Immature natural killer cell (primary cell): ENCODE data around the gene AKAP13. TPM values are rescaled to one million over a fixed set of nuclear protein-coding genes. Genes with fewer than 3 reads are reported as not detected.
"Not testable (repeated sequence)": the region's sequence is repeated elsewhere in the genome, so short reads cannot be mapped to it uniquely, and the experiment has no call there.

Experiments used
- DNase-seq, 3 donors: peaks; one replicate each; pipeline ENCODE4 v3.0.0; 2022; ENCODE audit warnings: mixed read lengths in 1 of 3
- H3K27ac Mint-ChIP-seq, 6 donors: one replicate each; pipeline ENCODE4 v1.8.0; 2020; ENCODE audit warnings: mixed read lengths in 6 of 6, mild to moderate bottlenecking in 5 of 6, inconsistent platforms in 4 of 6, moderate library complexity in 3 of 6
- H3K27me3 Mint-ChIP-seq, 3 donors: one replicate each; pipeline ENCODE4 v1.8.0; 2020 to 2021; ENCODE audit warnings: low read depth in 3 of 3, mild to moderate bottlenecking in 3 of 3, mixed read lengths in 3 of 3, moderate library complexity in 3 of 3, inconsistent platforms in 1 of 3
- H3K36me3 Mint-ChIP-seq, 3 donors: one replicate each; pipeline ENCODE4 v1.8.0; 2020; ENCODE audit warnings: mixed read lengths in 3 of 3, inconsistent platforms in 2 of 3, mild to moderate bottlenecking in 2 of 3
- H3K4me1 Mint-ChIP-seq, 2 donors: one replicate each; pipeline ENCODE4 v1.8.0; 2020; ENCODE audit warnings: inconsistent platforms in 2 of 2, mild to moderate bottlenecking in 2 of 2, mixed read lengths in 2 of 2, moderate library complexity in 1 of 2
- H3K4me3 Mint-ChIP-seq, 5 donors: one replicate each; pipeline ENCODE4 v1.8.0; 2020; ENCODE audit warnings: mild to moderate bottlenecking in 5 of 5, mixed read lengths in 5 of 5, inconsistent platforms in 3 of 5, moderate library complexity in 3 of 5
- H3K9me3 Mint-ChIP-seq, 6 donors: one replicate each; pipeline ENCODE4 v1.8.0; 2020; ENCODE audit warnings: mild to moderate bottlenecking in 6 of 6, mixed read lengths in 6 of 6, inconsistent platforms in 4 of 6, moderate library complexity in 3 of 6
- polyA plus RNA-seq, 3 donors: library from polyadenylated mRNA; unstranded; fragments of 300-500 nt; fragmentation: Illumina TruSeq; gene quantifications; one replicate each; pipeline ENCODE4 v1.2.3, GENCODE V29; 2021

AKAP13 gene
- 100 to 1,000 TPM; 104 to 327 (median 112) TPM for polyA plus RNA-seq

GRCh38 chr15:85380217-85380811 lies at the start of gene AKAP13:
TSS of gene AKAP13 (plus strand) at chr15:85380603. CDS start at chr15:85485721, 105,118 bp downstream.
- Mint-ChIP-seq H3K27ac (peak within 1 kb of the TSS; percentile 90 to 97 (median 94)), H3K9me3 (no peaks in the 10 kb centered on the region)

GRCh38 chr15:85330901-85331588 lies 49.4 kb upstream of the AKAP13 start:
- H3K27me3 Mint-ChIP-seq, result peaks cover 0 to 4% (median 2%) of the 10 kb centered on the region in 3 donors
- H3K4me1 Mint-ChIP-seq, result peaks cover 26% of the 10 kb centered on the region in 2 donors
- H3K36me3 Mint-ChIP-seq, result no peaks in the 10 kb centered on the region
- no peaks in the 10 kb centered on the region for H3K9me3 Mint-ChIP-seq
- peak; percentile 47 to 57 (median 55) for DNase-seq
- H3K4me3 Mint-ChIP-seq, result peak overlapping the region; percentile 85 to 96 (median 89)
- peak overlapping the region; percentile 75 to 93 (median 88) for H3K27ac Mint-ChIP-seq

More at GRCh38 chr15:85380217-85380811, at the start of gene AKAP13:
- Mint-ChIP-seq H3K4me1 (peaks cover 44 to 47% of the 10 kb centered on the region in 2 donors), H3K27me3 (peaks cover 3 to 11% (median 10%) of the 10 kb centered on the region in 3 donors), H3K36me3 (peaks cover 0 to 3% (median 0%) of the 10 kb centered on the region in 3 donors), H3K4me3 (peak within 1 kb of the TSS; percentile 83 to 98 (median 85))
- DNase-seq, result peak; percentile 93 to 95 (median 95)

GRCh38 chr15:85331655-85332285 lies 48.6 kb upstream of the AKAP13 start:
- Mint-ChIP-seq H3K27me3 (peaks cover 0 to 4% (median 2%) of the 10 kb centered on the region in 3 donors), H3K27ac (peak overlapping the region; percentile 75 to 93 (median 88)), H3K36me3 (no peaks in the 10 kb centered on the region), H3K9me3 (no peaks in the 10 kb centered on the region), H3K4me3 (peak overlapping the region in 4 of 5 donors; percentile 85 to 96 (median 90)), H3K4me1 (peaks cover 26% of the 10 kb centered on the region in 2 donors)
- DNase-seq, result no peak

- Mint-ChIP-seq H3K9me3 (no peaks in the 10 kb centered on the region), H3K27ac (no peak overlapping the region), H3K27me3 (peaks cover 0 to 6% (median 4%) of the 10 kb centered on the region in 3 donors), H3K36me3 (no peaks in the 10 kb centered on the region), H3K4me3 (no peak overlapping the region), H3K4me1 (peaks cover 26% of the 10 kb centered on the region in 2 donors)
- DNase-seq, result no peak
These were observed 47.1 kb upstream of the AKAP13 start for GRCh38 chr15:85333132-85333831.

- H3K27me3 Mint-ChIP-seq, result peaks cover 0 to 4% (median 3%) of the 10 kb centered on the region in 3 donors
- no peak overlapping the region for H3K4me3 Mint-ChIP-seq
- H3K4me1 Mint-ChIP-seq, result peaks cover 25 to 26% of the 10 kb centered on the region in 2 donors
- no peaks in the 10 kb centered on the region for H3K9me3 Mint-ChIP-seq
- no peak overlapping the region for H3K27ac Mint-ChIP-seq
- DNase-seq, result no peak
- H3K36me3 Mint-ChIP-seq, result no peaks in the 10 kb centered on the region
These were observed 46.2 kb upstream of the AKAP13 start for GRCh38 chr15:85334241-85334640.

- no peak overlapping the region for H3K27ac Mint-ChIP-seq
- H3K4me3 Mint-ChIP-seq, result no peak overlapping the region
- H3K9me3 Mint-ChIP-seq, result no peaks in the 10 kb centered on the region
- DNase-seq, result no peak
- H3K4me1 Mint-ChIP-seq, result peaks cover 14% of the 10 kb centered on the region in 2 donors
- no peaks in the 10 kb centered on the region for H3K36me3 Mint-ChIP-seq
- H3K27me3 Mint-ChIP-seq, result peaks cover under 1 to 4% (median 3%) of the 10 kb centered on the region in 3 donors
These were observed 45.0 kb upstream of the AKAP13 start for GRCh38 chr15:85335193-85335942.

GRCh38 chr15:85336880-85337279 lies 43.5 kb upstream of the AKAP13 start:
- H3K27me3 Mint-ChIP-seq, result peaks cover 2 to 3% (median 2%) of the 10 kb centered on the region in 3 donors
- no peaks in the 10 kb centered on the region for H3K4me1 Mint-ChIP-seq
- DNase-seq, result no peak
- no peaks in the 10 kb centered on the region for H3K9me3 Mint-ChIP-seq
- no peak overlapping the region for H3K27ac Mint-ChIP-seq
- H3K36me3 Mint-ChIP-seq, result no peaks in the 10 kb centered on the region
- H3K4me3 Mint-ChIP-seq, result no peak overlapping the region

- no peak overlapping the region for H3K4me3 Mint-ChIP-seq
- H3K9me3 Mint-ChIP-seq, result no peaks in the 10 kb centered on the region
- DNase-seq, result no peak
- H3K27me3 Mint-ChIP-seq, result peaks cover 2 to 3% (median 2%) of the 10 kb centered on the region in 3 donors
- no peak overlapping the region for H3K27ac Mint-ChIP-seq
- H3K4me1 Mint-ChIP-seq, result no peaks in the 10 kb centered on the region
- H3K36me3 Mint-ChIP-seq, result no peaks in the 10 kb centered on the region
These were observed 42.9 kb upstream of the AKAP13 start for GRCh38 chr15:85337425-85338074.

GRCh38 chr15:85340321-85340665 lies 40.1 kb upstream of the AKAP13 start:
- H3K36me3 Mint-ChIP-seq, result no peaks in the 10 kb centered on the region
- no peaks in the 10 kb centered on the region for H3K9me3 Mint-ChIP-seq
- peaks cover 2 to 4% (median 3%) of the 10 kb centered on the region in 3 donors for H3K27me3 Mint-ChIP-seq
- no peak for DNase-seq
- no peaks in the 10 kb centered on the region for H3K4me1 Mint-ChIP-seq
- H3K27ac Mint-ChIP-seq, result no peak overlapping the region
- H3K4me3 Mint-ChIP-seq, result no peak overlapping the region

GRCh38 chr15:85340852-85341251 lies 39.6 kb upstream of the AKAP13 start:
- Mint-ChIP-seq H3K4me3 (no peak overlapping the region), H3K4me1 (no peaks in the 10 kb centered on the region), H3K9me3 (no peaks in the 10 kb centered on the region), H3K27me3 (peaks cover 2 to 4% (median 3%) of the 10 kb centered on the region in 3 donors), H3K36me3 (no peaks in the 10 kb centered on the region), H3K27ac (no peak overlapping the region)
- no peak for DNase-seq

- H3K4me1 Mint-ChIP-seq, H3K27ac Mint-ChIP-seq, H3K36me3 Mint-ChIP-seq, H3K4me3 Mint-ChIP-seq, H3K9me3 Mint-ChIP-seq, DNase-seq, H3K27me3 Mint-ChIP-seq: not testable (repeated sequence)
These were observed 38.2 kb upstream of the AKAP13 start for GRCh38 chr15:85342163-85342562.

GRCh38 chr15:85343443-85343842 lies 37.0 kb upstream of the AKAP13 start:
- not testable (repeated sequence) for H3K9me3 Mint-ChIP-seq, H3K27ac Mint-ChIP-seq, H3K36me3 Mint-ChIP-seq, H3K4me3 Mint-ChIP-seq, H3K27me3 Mint-ChIP-seq, DNase-seq
- H3K4me1 Mint-ChIP-seq, result peaks cover 8 to 10% of the 10 kb centered on the region in 2 donors

GRCh38 chr15:85344241-85344640 lies 36.2 kb upstream of the AKAP13 start:
- H3K4me3 Mint-ChIP-seq, H3K36me3 Mint-ChIP-seq, H3K27ac Mint-ChIP-seq, H3K9me3 Mint-ChIP-seq, H3K27me3 Mint-ChIP-seq, DNase-seq: not testable (repeated sequence)
- H3K4me1 Mint-ChIP-seq, result peaks cover 8 to 14% of the 10 kb centered on the region in 2 donors
